ENCODE measurements around the gene RASSF4. TPM values are rescaled to one million over a fixed set of nuclear protein-coding genes. Genes with fewer than 3 reads are reported as not detected.

The RASSF4 gene
- total and polyA plus RNA-seq, 4 donors = 19.5 to 55.4 (median 41.6) TPM

DNA sequence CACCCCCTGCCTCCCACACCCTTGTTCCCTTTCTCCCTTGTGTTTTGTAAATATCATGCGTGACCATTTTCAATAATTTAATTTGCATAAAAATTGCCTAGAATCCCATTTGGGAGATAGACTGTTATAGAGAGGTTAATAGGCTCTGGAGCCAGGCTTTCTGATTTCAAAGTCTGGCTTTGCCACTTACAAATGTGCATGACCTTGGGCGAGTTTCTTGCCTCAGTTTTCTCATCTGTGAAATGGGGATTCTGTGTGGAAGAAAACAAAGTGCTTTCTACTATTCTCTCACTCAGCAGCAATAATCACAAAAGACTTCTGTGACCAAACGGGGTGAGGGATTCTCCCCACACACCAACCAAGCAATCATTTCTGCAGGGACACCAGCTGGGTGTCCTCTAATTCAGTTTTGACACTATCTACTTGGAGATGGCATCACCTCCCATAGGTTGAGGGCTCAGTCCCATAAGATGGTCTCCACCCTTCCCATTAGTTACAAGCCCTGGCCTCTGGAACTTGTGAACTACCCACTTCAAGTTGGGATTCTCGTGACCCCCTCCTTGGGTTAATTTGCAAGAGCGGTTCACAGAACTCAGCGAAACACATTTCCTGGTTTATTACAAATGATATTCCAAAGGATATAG lies 37.6 kb downstream of the RASSF4 start:
- no peak for ATAC-seq (ENCODE audit: insufficient read depth, low FRiP score)
- 87 to 89% methylated on average over 6 of the region's 6 CpGs for WGBS, 2 donors
- H3K27me3 ChIP-seq (ENCODE audit: control insufficient read depth in 3 of 3, insufficient read depth in 3 of 3, low read length in 2 of 3) = no peaks in the 10 kb centered on the region
- H3K9ac ChIP-seq (ENCODE audit: insufficient read depth in 1 of 2, low read length in 2 of 2) = no peak overlapping the region
- H3K4me1 ChIP-seq (ENCODE audit: control insufficient read depth in 5 of 5, insufficient read depth in 5 of 5, low read length in 5 of 5) = peaks cover under 1 to 27% (median 15%) of the 10 kb centered on the region in 5 donors
- peak overlapping the region; percentile 92 to 94 for H3K27ac ChIP-seq (ENCODE audit: low read depth in 1 of 2, low read length in 1 of 2)
- no peaks in the 10 kb centered on the region for H3K9me3 ChIP-seq (ENCODE audit: control insufficient read depth in 4 of 4, insufficient read depth in 3 of 4, low read length in 3 of 4)
- peaks cover 0 to 5% (median 0%) of the 10 kb centered on the region in 4 donors for H3K36me3 ChIP-seq (ENCODE audit: control insufficient read depth in 4 of 4, insufficient read depth in 4 of 4, low read length in 4 of 4)
- DNase-seq = no peak
- no peak overlapping the region for H3K4me3 ChIP-seq
- TF ChIP-seq, protein P1, sequence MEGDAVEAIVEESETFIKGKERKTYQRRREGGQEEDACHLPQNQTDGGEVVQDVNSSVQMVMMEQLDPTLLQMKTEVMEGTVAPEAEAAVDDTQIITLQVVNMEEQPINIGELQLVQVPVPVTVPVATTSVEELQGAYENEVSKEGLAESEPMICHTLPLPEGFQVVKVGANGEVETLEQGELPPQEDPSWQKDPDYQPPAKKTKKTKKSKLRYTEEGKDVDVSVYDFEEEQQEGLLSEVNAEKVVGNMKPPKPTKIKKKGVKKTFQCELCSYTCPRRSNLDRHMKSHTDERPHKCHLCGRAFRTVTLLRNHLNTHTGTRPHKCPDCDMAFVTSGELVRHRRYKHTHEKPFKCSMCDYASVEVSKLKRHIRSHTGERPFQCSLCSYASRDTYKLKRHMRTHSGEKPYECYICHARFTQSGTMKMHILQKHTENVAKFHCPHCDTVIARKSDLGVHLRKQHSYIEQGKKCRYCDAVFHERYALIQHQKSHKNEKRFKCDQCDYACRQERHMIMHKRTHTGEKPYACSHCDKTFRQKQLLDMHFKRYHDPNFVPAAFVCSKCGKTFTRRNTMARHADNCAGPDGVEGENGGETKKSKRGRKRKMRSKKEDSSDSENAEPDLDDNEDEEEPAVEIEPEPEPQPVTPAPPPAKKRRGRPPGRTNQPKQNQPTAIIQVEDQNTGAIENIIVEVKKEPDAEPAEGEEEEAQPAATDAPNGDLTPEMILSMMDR (IDR thresholded peaks at IDR 0.05; ENCODE audit: control extremely low read depth, extremely low read depth) = no peak

DNA sequence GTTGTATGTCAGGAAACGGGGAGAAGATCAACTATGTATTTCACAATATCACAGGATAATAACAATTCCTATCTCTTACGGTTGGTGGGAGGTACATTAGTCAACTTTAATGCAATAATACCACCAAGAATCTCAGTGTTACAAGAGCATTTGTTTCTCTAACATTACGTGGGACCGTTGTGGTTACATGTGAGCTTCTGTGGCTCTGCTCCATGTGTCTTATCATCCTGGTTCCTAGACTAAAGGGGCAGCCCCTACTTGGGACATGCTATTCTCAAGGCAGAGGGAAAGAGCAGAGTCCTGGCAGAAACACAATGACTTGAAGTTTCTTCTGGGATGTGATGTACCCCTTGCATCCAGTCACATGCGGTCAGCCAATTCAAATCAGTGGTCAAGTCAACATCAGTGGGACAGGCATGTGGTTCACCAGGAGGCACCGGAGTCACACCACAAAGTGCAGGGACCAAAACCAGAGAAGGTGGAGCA lies 38.6 kb downstream of the RASSF4 start:
- Histone ChIP-seq H3K27me3 (ENCODE audit: control insufficient read depth in 3 of 3, insufficient read depth in 3 of 3, low read length in 2 of 3) (no peaks in the 10 kb centered on the region), H3K27ac (ENCODE audit: low read depth in 1 of 2, low read length in 1 of 2) (peak overlapping the region; percentile 41 to 47), H3K9ac (ENCODE audit: insufficient read depth in 1 of 2, low read length in 2 of 2) (no peak overlapping the region)

DNA sequence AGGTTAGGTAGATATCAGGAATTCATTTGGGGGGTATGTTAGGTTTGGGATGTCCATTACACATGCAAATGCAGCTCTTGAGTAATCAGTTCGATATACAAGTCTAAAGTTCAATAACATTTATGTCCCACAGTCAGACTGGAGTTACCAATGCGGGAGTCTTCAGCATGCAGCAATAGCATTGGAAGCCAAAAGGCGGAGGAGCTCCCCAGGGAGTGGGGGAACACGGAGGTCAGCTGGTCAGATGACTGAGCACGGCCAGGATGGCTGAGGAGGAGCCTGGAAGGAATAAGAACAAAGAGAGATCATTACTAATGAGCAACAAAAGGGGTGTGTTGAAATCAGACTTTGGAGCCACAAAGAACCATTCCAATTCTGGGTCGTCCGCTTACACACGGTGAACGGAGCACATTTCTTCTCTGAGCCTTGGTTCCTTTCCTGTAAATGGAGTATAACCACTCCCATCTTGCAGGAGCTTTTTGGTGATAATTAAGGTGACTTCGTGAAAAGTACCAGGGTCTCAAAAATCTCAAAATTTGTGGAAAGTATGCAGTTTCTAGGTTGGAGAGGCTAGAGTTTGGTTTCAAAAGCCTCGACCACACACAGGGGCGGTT lies 40.6 kb downstream of the RASSF4 start:
- H3K9ac ChIP-seq (ENCODE audit: insufficient read depth in 1 of 2, low read length in 2 of 2) = peak overlapping the region; percentile 75 to 90

More for the DNA sequence above, 38.6 kb downstream of the RASSF4 start:
- peaks cover 0 to 27% (median 15%) of the 10 kb centered on the region in 5 donors for H3K4me1 ChIP-seq (ENCODE audit: control insufficient read depth in 5 of 5, insufficient read depth in 5 of 5, low read length in 5 of 5)
- no peak for DNase-seq
- ATAC-seq (ENCODE audit: insufficient read depth, low FRiP score) = no peak
- TF ChIP-seq, protein P1 (IDR thresholded peaks at IDR 0.05; ENCODE audit: control extremely low read depth, extremely low read depth) = no peak
- 45 to 73% methylated on average over 6 of the region's 6 CpGs for WGBS, 2 donors
- H3K36me3 ChIP-seq (ENCODE audit: control insufficient read depth in 4 of 4, insufficient read depth in 4 of 4, low read length in 4 of 4) = peaks cover 0 to 3% (median 1%) of the 10 kb centered on the region in 4 donors
- no peak overlapping the region for H3K4me3 ChIP-seq
- H3K9me3 ChIP-seq (ENCODE audit: control insufficient read depth in 4 of 4, insufficient read depth in 3 of 4, low read length in 3 of 4) = no peaks in the 10 kb centered on the region

More for the DNA sequence above, 40.6 kb downstream of the RASSF4 start:
- WGBS, 2 donors = 15 to 28% methylated on average over 12 of the region's 12 CpGs
- peaks cover 0 to 27% (median 13%) of the 10 kb centered on the region in 5 donors for H3K4me1 ChIP-seq (ENCODE audit: control insufficient read depth in 5 of 5, insufficient read depth in 5 of 5, low read length in 5 of 5)
- TF ChIP-seq, protein P1 (IDR thresholded peaks at IDR 0.05; ENCODE audit: control extremely low read depth, extremely low read depth) = no peak
- peak overlapping the region; percentile 64 for H3K4me3 ChIP-seq
- peak overlapping the region; percentile 93 to 97 for H3K27ac ChIP-seq (ENCODE audit: low read depth in 1 of 2, low read length in 1 of 2)
- H3K36me3 ChIP-seq (ENCODE audit: control insufficient read depth in 4 of 4, insufficient read depth in 4 of 4, low read length in 4 of 4) = peaks cover 3 to 17% (median 7%) of the 10 kb centered on the region in 4 donors
- DNase-seq (peak; percentile 67 to 76 (median 76)), ATAC-seq (ENCODE audit: insufficient read depth, low FRiP score) (peak; percentile 50)
- H3K27me3 ChIP-seq (ENCODE audit: control insufficient read depth in 3 of 3, insufficient read depth in 3 of 3, low read length in 2 of 3) = no peaks in the 10 kb centered on the region
- H3K9me3 ChIP-seq (ENCODE audit: control insufficient read depth in 4 of 4, insufficient read depth in 3 of 4, low read length in 3 of 4) = no peaks in the 10 kb centered on the region
